ENCODE measurements around the gene IFNL4.
"Not testable (repeated sequence)": the region's sequence is repeated elsewhere in the genome, so short reads cannot be mapped to it uniquely, and the experiment has no call there.

The IFNL4 gene

DNA sequence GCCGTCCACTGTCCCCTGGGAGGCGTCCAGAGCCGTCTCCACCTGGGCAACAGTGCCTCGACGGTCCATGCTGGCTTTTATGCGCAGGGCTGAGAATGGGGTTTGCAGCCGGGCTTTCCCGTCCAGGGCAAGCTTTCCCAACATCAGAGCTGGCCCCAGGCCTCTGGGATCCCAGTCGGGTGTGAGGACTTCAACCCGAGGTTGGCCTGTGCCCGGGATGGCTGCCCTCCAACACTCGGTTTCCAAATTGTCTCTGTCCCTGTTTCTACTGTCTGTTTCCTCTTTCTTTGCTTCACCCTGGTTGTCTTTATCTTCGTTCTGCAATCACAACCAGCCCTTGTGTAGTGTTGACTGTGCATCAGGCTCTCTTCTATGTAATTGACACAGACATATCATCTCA, at the start of gene IFNL4:
Gene IFNL4, minus strand, starts transcription at position 51 of the 400 bp plus-strand sequence.
- DNase-seq: no peak

DNA sequence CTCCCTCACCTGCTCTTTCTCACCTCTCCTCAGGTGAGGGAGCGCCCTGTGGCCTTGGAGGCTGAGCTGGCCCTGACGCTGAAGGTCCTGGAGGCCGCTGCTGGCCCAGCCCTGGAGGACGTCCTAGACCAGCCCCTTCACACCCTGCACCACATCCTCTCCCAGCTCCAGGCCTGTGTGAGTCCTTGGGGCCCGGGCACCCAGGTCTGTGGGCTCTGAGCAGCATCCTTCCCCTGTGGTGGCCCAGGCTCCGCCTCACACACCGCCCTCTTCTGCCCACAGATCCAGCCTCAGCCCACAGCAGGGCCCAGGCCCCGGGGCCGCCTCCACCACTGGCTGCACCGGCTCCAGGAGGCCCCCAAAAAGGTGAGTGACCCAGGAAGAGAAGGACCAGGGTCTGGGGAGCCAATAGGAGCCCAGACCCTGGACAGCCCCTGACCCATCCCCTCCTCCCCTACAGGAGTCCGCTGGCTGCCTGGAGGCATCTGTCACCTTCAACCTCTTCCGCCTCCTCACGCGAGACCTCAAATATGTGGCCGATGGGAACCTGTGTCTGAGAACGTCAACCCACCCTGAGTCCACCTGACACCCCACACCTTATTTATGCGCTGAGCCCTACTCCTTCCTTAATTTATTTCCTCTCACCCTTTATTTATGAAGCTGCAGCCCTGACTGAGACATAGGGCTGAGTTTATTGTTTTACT, 49.4 kb upstream of the IFNL4 start:
- no peak for DNase-seq

GRCh38 chr19:39296906-39297305, 48.2 kb upstream of the IFNL4 start:
- no peak for DNase-seq

DNA sequence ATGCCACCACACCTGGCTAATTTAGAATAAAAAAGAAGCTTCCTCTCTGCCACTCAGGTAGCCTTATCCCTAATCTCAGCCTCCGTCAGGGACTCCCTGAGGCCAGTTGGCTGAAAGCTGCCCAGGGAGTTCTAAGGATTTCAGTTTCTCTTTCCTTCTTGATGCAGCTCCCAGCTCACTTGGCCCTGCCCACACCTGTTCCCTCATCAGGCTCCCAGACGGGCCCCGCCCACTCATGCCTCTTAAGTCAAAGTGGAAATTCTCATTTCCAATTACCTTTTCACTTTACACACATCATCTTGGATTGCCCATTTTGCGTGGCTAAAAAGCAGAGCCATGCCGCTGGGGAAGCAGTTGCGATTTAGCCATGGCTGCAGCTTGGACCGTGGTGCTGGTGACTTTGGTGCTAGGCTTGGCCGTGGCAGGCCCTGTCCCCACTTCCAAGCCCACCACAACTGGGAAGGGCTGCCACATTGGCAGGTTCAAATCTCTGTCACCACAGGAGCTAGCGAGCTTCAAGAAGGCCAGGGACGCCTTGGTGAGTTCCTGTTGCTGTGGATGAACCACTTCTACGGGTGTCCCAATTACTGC, 47.5 kb upstream of the IFNL4 start, which contains the start of gene IFNL1:
Gene IFNL1, plus strand, starts transcription at position 353 of the 591 bp plus-strand sequence. Its CDS starts 15 bp downstream, at position 368.
- DNase-seq: no peak

- no peak for DNase-seq
These were observed 44.7 kb upstream of the IFNL4 start for GRCh38 chr19:39293394-39293793.

- no peak for DNase-seq
These were observed 35.4 kb upstream of the IFNL4 start for GRCh38 chr19:39284032-39284431.

DNA sequence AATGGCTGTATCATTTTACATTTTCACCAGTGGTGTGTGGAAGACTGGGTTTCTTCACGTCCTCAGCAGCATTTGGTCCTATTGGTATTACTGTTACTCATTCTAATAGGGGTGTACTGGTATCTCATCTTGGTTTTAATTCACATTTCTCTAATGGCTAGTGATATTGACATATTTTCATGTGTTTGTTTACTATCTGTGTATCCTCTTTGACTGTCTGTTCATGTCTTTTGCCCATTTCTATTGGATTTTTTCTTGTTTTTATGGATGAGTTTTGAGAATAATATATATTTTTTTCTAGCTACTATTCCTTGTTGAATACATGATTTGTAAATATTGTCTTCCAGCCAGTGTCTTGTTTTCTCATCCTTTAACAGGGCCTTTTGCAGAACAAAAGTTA, 33.4 kb upstream of the IFNL4 start:
- no peak for DNase-seq

GRCh38 chr19:39277598-39277997, 28.9 kb upstream of the IFNL4 start:
- DNase-seq: no peak

DNA sequence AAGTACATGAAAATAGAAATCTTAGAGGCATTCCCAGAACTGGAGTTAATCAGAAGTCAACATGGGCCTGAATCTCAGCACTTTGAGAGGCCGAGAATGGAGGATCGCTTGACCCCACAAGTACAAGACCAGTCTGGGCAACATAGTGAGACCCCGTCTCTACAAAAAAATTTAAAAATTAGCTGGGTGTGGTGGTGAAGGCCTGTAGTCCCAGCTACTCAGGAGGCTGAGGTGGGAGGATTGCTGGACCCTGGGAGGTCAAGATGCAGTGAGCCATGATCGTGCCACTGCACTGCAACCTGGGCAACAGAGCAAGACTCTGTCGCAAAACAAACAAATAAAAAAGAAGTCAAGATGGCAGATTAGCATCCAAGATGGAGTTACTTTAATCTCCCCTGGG, 28.1 kb upstream of the IFNL4 start:
- DNase-seq: no peak

GRCh38 chr19:39275578-39275977, 26.9 kb upstream of the IFNL4 start:
- no peak for DNase-seq

GRCh38 chr19:39273859-39274258, 25.2 kb upstream of the IFNL4 start:
- not testable (repeated sequence) for DNase-seq

DNA sequence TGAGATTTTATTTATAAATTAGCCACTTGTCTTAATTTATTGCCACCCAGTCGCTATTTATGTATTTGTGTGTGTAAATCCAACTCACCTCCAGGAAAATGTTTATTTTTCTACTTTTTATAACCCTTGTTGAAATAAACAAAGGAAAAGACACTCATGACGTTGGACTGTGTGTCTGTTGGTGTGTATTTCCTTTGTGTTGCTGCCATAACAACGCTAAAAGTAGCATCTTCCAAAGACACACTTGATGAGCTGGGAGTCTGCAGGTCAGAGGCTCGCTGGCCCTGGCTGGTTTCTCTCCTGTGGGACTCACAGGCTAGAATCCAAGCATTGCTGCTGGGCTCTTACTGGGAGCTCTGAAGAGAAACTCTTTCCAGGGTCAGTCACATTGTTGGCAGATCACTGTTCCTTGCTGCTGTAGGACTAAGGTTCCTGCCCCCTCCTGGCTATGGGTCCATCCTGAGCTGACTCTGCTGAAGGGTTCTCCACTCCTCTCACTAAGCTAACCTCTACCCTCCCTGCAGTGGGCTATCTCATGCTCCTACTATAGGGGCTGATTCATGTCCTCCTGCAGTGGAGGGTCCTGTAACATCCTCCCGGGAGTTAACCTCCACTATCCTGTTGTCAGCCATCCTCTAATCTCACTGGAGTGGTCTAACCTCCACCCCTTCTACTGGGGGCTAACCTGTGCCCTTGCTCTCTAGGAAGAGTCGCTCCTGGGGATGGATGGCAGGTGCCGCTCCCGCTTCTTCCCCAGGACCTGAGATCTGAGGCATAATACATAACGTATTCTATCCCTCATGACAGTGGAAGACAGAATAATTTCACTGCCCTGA, 21.6 kb upstream of the IFNL4 start:
- DNase-seq: no peak

GRCh38 chr19:39269369-39269768, 20.7 kb upstream of the IFNL4 start:
- not testable (repeated sequence) for DNase-seq

DNA sequence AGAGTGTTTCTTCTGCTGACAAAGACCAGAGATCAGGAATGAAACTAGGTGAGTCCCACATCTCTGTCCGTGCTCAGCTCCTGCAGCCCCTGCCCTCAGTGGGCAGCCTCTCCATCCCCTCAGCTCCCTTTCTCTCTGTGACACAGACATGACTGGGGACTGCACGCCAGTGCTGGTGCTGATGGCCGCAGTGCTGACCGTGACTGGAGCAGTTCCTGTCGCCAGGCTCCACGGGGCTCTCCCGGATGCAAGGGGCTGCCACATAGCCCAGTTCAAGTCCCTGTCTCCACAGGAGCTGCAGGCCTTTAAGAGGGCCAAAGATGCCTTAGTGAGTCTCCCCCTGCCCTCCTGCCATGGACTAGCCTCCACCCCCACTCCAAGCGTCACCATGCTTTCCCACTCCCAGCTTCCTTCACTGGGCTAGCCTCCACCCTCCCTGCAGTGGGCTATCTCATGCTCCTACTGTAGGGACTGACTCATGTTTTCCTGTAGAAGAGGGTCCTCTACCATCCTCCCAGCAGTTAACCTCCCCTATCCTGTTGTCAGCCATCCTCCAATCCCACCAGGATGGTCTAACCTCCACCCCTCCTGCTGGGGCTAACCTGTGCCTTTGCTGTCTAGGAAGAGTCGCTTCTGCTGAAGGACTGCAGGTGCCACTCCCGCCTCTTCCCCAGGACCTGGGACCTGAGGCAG, 20.0 kb upstream of the IFNL4 start:
- not testable (repeated sequence) for DNase-seq

- not testable (repeated sequence) for DNase-seq
These were observed 19.4 kb upstream of the IFNL4 start, which contains the start of gene IFNL2 for GRCh38 chr19:39268085-39268484. Gene IFNL2, plus strand, starts transcription at chr19:39268396. Its CDS starts 173 bp downstream, at chr19:39268569.

- no peak for DNase-seq
These were observed 16.8 kb upstream of the IFNL4 start for GRCh38 chr19:39265321-39265916.

DNA sequence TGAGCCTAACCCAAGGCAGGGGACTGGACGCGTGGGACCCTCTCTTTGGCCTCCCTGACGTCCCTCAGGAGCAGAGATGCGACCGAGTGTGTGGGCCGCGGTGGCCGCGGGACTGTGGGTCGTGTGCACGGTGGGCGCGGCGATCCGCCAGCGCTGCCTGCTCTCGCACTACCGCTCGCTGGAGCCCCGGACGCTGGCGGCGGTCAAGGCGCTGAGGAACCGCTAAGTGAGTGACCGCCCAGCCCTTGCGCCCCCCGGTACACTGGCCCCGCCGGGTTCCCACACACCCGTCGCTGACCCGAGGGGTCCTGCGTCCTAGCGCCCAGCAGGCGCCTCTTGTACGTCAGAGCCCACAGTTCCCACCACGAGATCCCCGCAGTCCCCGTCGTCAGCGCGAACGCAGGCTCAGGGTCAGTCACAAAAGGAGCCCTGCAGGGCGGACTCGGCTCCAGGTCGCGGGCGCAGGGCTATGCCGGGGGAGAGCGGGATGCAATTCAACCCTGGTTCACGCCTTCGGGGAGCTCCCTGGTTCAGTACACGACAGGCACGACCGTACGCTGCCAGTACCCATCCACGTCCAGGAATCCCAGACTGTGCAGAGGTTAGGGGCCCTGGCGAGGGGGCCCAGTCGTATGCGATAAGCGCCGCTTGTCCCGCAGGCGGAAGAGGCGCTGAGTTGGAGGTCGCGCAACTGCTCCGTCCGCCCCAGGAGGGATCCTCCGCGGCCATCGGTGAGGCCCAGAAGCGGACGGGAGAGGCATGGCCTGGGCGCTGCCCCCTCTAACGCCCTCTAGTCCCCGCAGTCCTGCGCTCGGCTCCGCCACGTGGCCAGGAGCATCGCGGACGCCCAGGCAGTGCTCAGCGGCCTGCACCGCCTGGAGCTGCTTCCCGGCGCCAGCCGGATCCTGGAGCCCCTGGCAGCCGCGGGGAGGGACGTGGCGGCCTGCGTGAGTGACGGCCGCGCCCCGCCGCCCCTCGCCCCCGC, 15.9 kb upstream of the IFNL4 start:
- DNase-seq: no peak

DNA sequence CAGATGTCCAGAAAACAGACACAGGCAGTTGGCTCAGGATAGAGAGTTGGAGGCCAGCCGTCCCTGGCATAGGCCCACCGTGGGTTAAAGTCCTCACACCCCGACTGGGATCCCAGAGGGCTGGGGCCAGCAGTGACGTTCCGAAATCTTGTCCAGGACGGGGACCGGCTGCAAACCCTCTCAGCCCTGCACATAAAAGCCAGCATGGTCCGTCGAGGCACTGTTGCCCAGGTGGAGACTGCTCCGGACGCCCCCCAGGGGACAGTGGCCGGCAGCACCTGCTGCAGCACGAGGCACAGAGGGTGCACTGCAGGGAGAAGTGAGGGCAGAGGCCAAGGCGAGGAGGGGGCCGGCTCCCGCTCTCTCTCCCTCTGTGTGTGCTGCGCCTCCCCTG, 15.3 kb upstream of the IFNL4 start:
- DNase-seq: no peak

DNA sequence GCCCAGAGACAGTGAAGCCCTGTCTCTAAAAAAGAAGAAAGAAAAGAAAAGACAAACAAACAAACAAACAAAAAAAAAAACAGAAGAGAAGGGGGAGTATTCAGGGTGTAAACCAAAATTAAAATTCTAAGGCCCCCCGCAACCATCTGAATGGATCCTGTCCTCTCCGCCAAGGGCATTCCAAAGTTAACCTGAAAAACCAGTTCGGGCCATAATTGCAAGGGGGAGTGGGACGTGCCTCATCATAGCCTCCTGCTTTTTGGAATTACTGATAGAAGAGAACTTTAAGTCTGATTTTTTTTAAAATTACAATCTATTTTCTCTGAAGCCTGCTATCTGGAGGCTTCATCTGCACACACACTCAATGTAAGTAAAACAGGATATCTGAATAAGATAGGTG, 13.8 kb upstream of the IFNL4 start:
- DNase-seq: no peak

GRCh38 chr19:39261704-39262103, 13.0 kb upstream of the IFNL4 start:
- DNase-seq: no peak

GRCh38 chr19:39257227-39257626, 8.6 kb upstream of the IFNL4 start:
- no peak for DNase-seq
